HEK293 (cell line): ENCODE measurements around the gene POU2AF3.

ENCODE experiments used
- CTCF ChIP-seq: fragments of 450-650 bp; formaldehyde crosslinking; IDR thresholded peaks from 2 replicates; pipeline ENCODE4 v1.5.1; 2016; ENCODE audit warnings: missing biosample characterization, missing genetic modification characterization
- ZNF660 ChIP-seq: fragments of 450-650 bp; IDR thresholded peaks from 2 replicates; pipeline ENCODE4 v1.5.1; 2018; ENCODE audit warnings: missing biosample characterization, mild to moderate bottlenecking, missing genetic modification characterization
- ZNF707 ChIP-seq: fragments of 450-650 bp; formaldehyde crosslinking; IDR thresholded peaks from 2 replicates; pipeline ENCODE4 v1.5.1; 2016; ENCODE audit warnings: missing biosample characterization, missing genetic modification characterization

GRCh38 chr11:111336582-111337256, 38.4 kb downstream of the POU2AF3 start:
- TF ChIP-seq ZNF660 (no peak), CTCF (no peak), ZNF707 (no peak)
